Peyer's patch (tissue), 4 donors: ENCODE measurements around the gene BCKDHA.

Source experiments
- CTCF ChIP-seq, 6 experiments: fragments of 450-650 bp in 4 of 6; fragments of 200-600 bp in 2 of 6; sonication (generic) in 1 of 6; IDR thresholded peaks; one replicate each; pipeline ENCODE4 v1.5.1; 2017 to 2019; ENCODE audit warnings: antibody characterized with exemption in 6 of 6, mild to moderate bottlenecking in 3 of 6, moderate library complexity in 1 of 6
- POLR2A ChIP-seq, 2 donors: fragments of 450-650 bp; IDR thresholded peaks; one replicate each; pipeline ENCODE4 v1.5.1; 2017; ENCODE audit warnings: antibody characterized with exemption in 2 of 2, mild to moderate bottlenecking in 2 of 2, moderate library complexity in 2 of 2

GRCh38 chr19:41362143-41362847 lies 35.3 kb upstream of the BCKDHA start:
- no peak for TF ChIP-seq CTCF (IDR thresholded peaks at IDR 0.05)
- TF ChIP-seq POLR2A (IDR thresholded peaks at IDR 0.05), result no peak
